ENCODE measurements around the gene GABPB1.

DNA sequence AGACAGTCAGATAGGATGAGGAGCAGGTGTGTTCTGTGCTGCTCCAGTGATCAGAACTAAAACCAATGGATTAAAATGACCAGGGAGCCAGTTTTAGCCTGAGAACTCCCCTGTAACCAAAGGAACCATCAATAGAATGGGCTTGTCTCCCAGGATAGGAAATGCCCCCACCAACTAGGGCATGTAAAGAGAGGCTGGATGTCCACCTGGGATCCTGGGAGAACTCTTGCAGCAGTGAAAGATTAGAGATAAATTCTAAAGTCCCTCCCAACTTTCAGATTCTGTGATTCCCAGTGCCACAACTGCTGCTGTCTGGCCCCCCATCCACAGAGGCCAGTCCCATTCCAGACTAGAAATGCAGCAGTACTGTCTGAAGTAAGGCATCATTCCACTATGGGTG lies 123.2 kb downstream of the GABPB1 start:
- no peak for TF ChIP-seq CTCF (IDR thresholded peaks at IDR 0.05)
- no peak for TF ChIP-seq POLR2A (IDR thresholded peaks at IDR 0.05)
